ENCODE results near the gene CCR7.

Gene CCR7

GRCh38 chr17:40515011-40515410, 50.3 kb downstream of the CCR7 start:
- H3K4me2 ChIP-seq (ENCODE audit: low read depth, low read length): no peak overlapping the region
- H3K4me1 ChIP-seq (ENCODE audit: low read length): peaks cover 14% of the 10 kb centered on the region
- H2AFZ ChIP-seq (ENCODE audit: low read length): no peak overlapping the region
- no peak for TF ChIP-seq EZH2 (optimal IDR thresholded peaks at IDR 0.05; ENCODE audit: low read depth, low read length)
- TF ChIP-seq EZH2phosphoT487 (IDR thresholded peaks at IDR 0.05; ENCODE audit: low read length): no peak
- no peak for TF ChIP-seq CTCF (IDR thresholded peaks at IDR 0.05; ENCODE audit: low read length)
- H3K27me3 ChIP-seq (replicated peaks; ENCODE audit: insufficient read depth, low read length): peaks cover 29% of the 10 kb centered on the region
- no peak overlapping the region for H3K27ac ChIP-seq (ENCODE audit: low read length)
- peaks cover 11% of the 10 kb centered on the region for H3F3A ChIP-seq (ENCODE audit: insufficient read depth, low read length)
- DNase-seq: no peak
- H3K36me3 ChIP-seq (replicated peaks; ENCODE audit: insufficient read depth, low read length): no peaks in the 10 kb centered on the region
- H3K9me3 ChIP-seq (replicated peaks; ENCODE audit: insufficient read depth, low read length): no peaks in the 10 kb centered on the region
- H3K9me2 ChIP-seq (replicated peaks; ENCODE audit: insufficient read depth, low read length): no peaks in the 10 kb centered on the region
- no peaks in the 10 kb centered on the region; the same call in 1 of the 2 replicates for H4K20me1 ChIP-seq (ENCODE audit: insufficient read depth, low read length)
- H3K4me3 ChIP-seq (ENCODE audit: low read length): no peak overlapping the region
- no peaks in the 10 kb centered on the region for H3K79me2 ChIP-seq (ENCODE audit: low read length)
- no peak overlapping the region for H3K9ac ChIP-seq (ENCODE audit: low read length)

GRCh38 chr17:40514013-40514875, 51.0 kb downstream of the CCR7 start:
- Histone ChIP-seq H3K4me1 (ENCODE audit: low read length) (peaks cover 14% of the 10 kb centered on the region), H3K9ac (ENCODE audit: low read length) (no peak overlapping the region), H3K27ac (ENCODE audit: low read length) (no peak overlapping the region), H3K4me2 (ENCODE audit: low read depth, low read length) (no peak overlapping the region), H2AFZ (ENCODE audit: low read length) (no peak overlapping the region), H3K79me2 (ENCODE audit: low read length) (no peaks in the 10 kb centered on the region), H3K36me3 (replicated peaks; ENCODE audit: insufficient read depth, low read length) (no peaks in the 10 kb centered on the region), H3K4me3 (ENCODE audit: low read length) (no peak overlapping the region), H3F3A (ENCODE audit: insufficient read depth, low read length) (peaks cover 11% of the 10 kb centered on the region), H3K27me3 (replicated peaks; ENCODE audit: insufficient read depth, low read length) (peaks cover 29% of the 10 kb centered on the region), H3K9me2 (replicated peaks; ENCODE audit: insufficient read depth, low read length) (no peaks in the 10 kb centered on the region), H4K20me1 (ENCODE audit: insufficient read depth, low read length) (no peaks in the 10 kb centered on the region; the same call in 1 of the 2 replicates), H3K9me3 (replicated peaks; ENCODE audit: insufficient read depth, low read length) (no peaks in the 10 kb centered on the region)
- TF ChIP-seq EZH2 (optimal IDR thresholded peaks at IDR 0.05; ENCODE audit: low read depth, low read length): no peak
- TF ChIP-seq EZH2phosphoT487 (IDR thresholded peaks at IDR 0.05; ENCODE audit: low read length): no peak
- TF ChIP-seq CTCF (IDR thresholded peaks at IDR 0.05; ENCODE audit: low read length): no peak
- DNase-seq: no peak

GRCh38 chr17:40511667-40512220, 53.5 kb downstream of the CCR7 start:
- H3K36me3 ChIP-seq (replicated peaks; ENCODE audit: insufficient read depth, low read length): no peaks in the 10 kb centered on the region
- H3K27ac ChIP-seq (ENCODE audit: low read length): no peak overlapping the region
- H3K4me2 ChIP-seq (ENCODE audit: low read depth, low read length): no peak overlapping the region
- TF ChIP-seq EZH2phosphoT487 (IDR thresholded peaks at IDR 0.05; ENCODE audit: low read length) (no peak), CTCF (IDR thresholded peaks at IDR 0.05; ENCODE audit: low read length) (no peak), EZH2 (optimal IDR thresholded peaks at IDR 0.05; ENCODE audit: low read depth, low read length) (no peak)
- H3F3A ChIP-seq (ENCODE audit: insufficient read depth, low read length): peaks cover 4% of the 10 kb centered on the region; the same call in 1 of the 2 replicates
- peaks cover 29% of the 10 kb centered on the region for H3K27me3 ChIP-seq (replicated peaks; ENCODE audit: insufficient read depth, low read length)
- H3K9me2 ChIP-seq (replicated peaks; ENCODE audit: insufficient read depth, low read length): no peaks in the 10 kb centered on the region
- H3K4me3 ChIP-seq (ENCODE audit: low read length): no peak overlapping the region
- no peaks in the 10 kb centered on the region for H3K9me3 ChIP-seq (replicated peaks; ENCODE audit: insufficient read depth, low read length)
- H3K4me1 ChIP-seq (ENCODE audit: low read length): peaks cover 6% of the 10 kb centered on the region
- no peak overlapping the region for H2AFZ ChIP-seq (ENCODE audit: low read length)
- no peak for DNase-seq
- no peaks in the 10 kb centered on the region for H4K20me1 ChIP-seq (ENCODE audit: insufficient read depth, low read length)
- no peak overlapping the region for H3K9ac ChIP-seq (ENCODE audit: low read length)
- H3K79me2 ChIP-seq (ENCODE audit: low read length): no peaks in the 10 kb centered on the region
